Inflammatory macrophage treated with lipopolysaccharide for 4 hours (primary cell): ENCODE measurements around the gene ARHGDIG.
"Not testable (repeated sequence)": the region's sequence is repeated elsewhere in the genome, so short reads cannot be mapped to it uniquely, and the experiment has no call there.

Experiments
- DNase-seq: peaks from one replicate; pipeline ENCODE4 v3.0.0-alpha.2; 2020

ARHGDIG gene

DNA sequence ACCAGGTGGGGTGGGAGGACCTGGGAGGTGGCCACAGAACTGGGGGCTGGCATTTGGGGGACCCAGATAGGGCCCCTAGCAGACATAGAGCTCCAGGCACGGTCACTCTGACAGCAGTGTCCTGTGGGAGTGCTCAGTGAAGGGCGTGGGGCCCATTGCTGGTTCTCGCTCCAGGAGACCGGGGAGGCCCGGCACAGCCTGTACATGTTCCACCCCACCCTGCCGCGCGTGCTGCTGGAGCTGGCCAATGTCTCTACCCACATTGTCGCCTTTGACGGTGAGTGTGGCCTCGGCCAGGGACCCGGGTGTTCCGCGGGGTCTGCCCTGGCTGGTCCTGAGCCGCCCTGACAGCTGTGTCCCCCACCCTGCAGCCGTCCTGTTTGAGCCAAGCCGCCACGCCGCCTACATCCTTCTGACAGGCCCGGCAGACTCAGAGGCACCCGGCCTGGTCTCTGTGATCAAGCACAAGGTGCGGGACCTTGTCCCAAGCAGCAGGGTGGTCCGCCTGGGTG is 15.9 kb upstream of the ARHGDIG start:
- no peak for DNase-seq

DNA sequence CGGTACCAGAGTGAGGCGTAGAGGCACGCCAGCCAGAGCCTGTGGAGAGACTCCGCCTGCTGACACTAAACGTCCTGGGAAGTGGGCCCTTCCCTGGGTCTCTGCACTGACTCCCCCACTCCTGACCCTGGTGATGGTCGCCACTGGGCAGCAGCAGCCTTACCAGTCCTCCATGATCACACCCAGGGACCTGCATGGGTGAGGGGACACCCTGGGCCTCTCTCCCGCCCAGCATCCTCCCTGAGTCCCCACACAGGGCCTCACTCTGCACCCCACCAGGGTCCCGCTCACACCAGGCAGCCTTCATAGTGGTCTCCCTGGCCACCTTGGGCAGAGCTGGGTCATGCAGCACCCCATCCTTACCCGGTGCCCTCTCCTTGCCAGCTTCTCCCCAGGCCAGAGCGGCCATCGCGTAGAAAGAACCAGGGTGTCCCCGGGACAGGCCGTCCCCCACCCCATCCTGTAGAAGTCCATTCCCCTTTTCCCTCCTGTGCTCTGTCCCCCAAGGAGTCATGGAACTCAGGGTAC is 15.3 kb upstream of the ARHGDIG start:
- DNase-seq = no peak

DNA sequence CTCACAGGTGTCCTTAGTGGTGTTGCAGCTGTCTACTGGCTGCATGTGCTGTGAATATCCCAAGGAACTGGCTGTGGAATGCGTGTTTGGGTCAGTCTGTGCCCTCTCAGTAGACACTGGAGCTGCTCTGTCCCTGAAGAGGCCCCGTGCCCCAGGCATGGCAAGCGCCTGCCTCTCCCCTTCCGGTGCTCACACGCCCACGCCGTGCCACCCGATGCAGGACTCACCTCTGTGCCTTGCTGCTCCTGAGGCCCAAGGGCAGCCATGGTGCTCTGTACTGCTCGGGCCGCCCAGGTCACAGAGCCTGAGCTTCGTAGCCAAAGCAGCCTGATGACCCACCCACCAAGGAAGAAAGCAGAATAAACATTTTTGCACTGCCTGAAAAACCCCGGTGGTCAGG is 14.7 kb upstream of the ARHGDIG start:
- no peak for DNase-seq

DNA sequence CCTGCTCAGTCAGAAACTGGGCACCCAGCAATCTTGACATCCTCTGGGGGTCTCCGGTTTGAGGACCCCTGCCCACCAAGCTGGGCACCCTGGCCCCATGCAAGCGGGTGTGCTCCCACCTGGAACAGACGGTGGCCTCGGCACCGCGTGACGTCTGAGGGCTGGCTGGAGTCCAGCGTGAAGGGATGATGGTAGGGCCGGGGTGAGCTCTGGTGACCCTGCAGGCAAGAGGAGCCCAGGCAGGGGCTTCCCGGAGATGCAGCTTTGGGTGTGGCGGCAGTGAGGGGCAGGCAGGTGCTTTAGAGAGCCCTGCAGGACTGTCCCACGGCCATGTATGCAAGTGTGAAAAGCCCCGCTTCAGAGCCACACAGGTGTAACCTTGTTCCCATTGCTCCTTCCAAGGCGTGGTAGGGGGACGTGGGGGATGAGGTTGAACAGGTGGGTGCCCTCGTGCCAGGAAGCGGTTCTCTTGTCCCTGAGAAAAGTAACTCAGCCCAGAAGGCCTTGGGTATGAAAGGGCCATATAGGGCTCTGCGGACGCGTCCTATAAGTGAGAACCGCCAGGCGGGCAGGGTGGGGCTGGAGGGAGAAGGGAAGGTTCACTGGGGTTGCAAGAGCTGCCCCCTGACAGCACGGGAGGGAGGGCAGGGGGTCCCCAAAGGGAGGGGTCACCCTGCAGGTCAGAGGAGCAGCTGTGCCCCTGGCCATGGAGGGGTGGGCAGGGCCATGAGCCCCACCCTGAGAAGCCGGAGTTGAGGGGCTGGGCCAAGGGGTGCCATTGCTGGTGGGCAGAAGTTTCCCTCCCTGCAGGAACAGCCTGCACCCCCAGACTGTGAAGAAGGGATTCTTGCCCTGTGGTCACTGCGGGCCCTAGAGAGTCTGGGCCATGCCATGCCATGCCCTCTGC is 13.9 kb upstream of the ARHGDIG start:
- DNase-seq = no peak

DNA sequence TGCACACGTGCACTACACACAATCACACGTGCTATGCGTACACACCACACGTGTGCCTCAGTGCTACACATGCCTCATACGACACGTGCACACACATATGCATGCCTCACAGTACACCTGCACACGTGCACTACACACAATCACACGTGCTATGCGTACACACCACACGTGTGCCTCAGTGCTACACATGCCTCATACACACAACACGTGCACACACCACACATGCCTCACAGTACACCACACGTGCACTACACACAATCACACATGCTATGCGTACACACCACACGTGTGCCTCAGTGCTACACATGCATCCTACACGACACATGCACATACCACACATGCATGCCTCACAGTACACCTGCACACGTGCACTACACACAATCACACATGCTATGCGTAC is 12.8 kb upstream of the ARHGDIG start:
- DNase-seq = not testable (repeated sequence)

DNA sequence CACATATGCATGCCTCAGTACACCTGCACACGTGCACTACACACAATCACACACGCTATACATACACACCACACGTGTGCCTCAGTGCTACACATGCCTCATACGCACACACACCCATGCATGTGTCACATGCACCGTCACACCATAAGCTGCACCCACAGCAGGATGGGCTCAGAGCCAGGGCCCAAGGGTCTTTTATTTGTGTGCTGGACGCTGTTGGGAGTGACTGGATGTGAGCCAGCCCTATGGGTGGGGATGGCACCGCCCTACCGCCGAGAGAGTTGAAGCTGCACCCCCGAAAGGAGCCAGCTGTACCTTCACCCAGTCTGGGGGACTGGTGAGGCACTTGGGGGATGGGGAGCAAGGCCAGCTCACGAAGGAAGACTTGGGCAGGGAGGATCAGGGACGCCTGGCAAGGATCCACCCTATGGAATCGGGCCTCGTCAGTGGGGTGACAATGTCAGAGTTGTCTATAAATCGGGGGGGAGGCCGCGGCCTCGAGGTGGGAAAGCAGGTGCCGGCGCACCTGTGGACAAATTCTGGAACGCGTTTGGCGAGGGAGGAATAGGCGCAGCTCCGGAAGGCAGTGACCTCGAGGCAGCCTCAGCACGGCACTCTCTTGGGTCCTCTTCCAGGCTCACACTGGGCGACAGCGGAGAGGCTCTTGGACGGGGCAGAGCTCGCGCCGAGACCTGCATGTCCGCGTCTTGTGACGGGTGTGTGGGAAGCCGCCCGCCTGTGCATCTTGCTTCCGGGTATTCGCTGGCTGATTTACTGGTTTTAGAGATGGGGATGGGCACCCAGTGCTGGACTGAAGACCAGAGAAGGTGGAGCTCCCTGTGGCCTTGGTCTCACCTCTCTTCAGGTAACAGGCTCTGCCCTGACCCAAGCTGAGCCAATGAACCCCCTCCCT is 12.0 kb upstream of the ARHGDIG start:
- DNase-seq = no peak

DNA sequence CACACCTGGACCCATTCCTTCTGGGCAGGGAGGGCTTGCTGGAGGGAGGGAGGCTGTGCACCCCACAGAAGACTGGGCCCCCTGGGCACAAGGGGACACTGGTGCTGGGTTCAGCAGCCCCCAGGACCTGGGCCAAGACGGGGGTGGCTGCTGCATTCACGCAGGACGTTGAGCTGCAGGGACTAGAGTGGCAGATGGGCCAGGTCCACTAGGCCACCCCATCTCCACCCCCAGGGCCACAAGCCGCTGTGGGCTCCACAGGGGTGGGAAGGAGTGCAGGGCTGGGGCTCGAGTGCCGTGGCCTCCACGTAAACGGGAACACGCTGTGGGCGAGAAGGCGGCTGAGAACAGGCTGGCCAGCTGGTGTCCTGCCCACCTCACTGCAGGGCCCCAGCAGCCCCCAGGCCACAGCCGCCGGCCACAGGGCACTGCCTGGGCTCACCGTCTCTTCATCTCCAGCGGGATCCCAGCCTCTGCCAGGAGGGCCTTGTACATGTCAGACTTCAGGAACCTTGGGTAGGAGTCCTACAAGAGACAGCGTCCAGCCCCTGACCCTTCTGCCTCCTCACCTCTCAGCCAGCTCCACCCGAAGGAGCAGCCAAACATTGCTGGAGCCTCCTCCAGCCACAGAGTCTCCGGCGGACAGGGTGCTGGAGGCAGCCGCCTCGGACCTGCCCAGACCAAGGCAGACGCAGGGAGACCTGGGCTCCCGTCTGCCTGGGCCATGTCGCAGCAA is 11.2 kb upstream of the ARHGDIG start:
- DNase-seq = no peak

DNA sequence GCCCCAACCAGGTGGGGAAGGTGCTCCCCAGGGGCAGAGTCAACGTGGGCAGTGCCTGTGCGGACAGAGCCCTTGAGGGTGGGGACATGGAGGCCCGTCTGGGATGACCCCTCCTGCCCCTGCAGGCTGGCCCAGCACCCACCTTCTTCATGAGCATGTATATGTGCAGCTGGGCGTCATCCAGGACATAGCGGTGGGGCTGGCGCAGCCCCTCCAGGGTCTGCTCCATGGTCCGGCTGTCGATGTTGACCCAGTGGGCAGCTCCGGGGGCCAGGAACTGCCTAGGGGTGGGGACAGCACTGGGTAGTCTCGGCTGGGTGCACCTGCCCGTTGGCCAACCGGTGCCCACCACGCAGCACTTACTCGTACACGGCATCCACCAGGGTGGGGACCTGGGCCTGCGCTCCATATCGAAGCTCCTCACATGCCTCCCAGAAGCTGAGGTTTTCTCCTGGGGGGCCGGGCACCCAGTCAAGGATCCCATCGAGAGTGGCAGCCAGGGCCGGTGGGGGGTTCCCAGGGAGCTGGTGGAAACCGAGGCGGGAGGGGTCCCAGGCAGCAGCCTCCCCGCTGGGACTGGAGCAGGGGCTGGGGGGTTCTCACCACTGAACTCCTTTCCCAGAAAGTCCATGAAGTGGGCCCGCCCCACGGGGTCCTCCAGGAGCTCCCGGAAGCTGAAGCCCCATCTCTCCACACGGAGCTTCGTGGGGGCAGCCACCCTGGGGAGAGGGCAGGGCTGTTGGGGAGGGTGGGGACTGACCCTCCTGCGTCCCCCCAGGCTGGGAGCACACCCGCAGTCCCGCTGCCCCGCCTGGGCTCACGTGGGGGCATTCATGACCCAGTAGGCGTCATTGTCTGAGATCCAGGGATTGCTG is 9.8 kb upstream of the ARHGDIG start:
- no peak for DNase-seq

DNA sequence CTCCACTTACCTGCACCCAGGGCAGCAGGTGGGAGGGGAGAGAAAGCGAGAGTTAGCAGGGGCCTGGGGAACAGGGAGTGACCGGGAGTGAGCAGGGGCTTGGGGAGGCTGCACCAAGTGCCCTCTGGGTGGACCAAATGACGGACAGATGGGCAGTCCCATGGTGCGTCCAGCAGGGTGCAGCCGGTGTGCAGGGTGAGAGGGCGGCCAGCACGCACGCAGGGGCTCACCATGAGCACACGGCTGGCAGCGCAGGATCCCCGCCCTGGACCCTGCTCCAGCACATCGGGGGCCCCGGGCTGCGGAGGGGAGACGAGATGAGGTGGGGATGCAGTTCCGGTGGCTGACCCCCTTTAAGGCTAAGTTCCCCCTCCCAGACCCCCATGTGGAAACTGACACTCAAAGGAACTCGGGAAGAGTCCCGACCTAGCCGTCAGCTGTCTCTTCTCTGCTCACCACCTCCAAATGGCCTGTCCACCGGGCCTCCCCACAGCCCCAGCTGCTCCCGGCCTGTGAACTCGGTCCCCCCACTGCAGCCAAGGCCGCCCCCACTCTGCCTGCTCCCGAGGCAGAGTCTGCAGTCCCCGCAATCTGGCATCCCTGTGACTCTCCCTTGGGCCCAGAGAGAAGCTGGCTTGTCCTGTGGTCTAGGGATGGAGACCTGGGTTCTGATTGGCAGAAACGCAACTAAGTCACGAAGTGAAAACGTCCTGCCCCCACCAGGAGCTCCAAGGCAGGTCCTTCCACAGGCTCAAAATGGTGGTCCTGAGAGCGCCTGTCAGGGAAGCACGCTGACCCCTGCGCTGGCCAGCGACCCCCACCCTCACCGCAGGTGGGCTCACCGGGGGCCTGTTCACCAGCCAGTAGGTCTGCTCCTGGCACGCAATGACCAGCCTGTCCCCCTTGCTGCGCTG is 7.5 kb upstream of the ARHGDIG start:
- no peak for DNase-seq

DNA sequence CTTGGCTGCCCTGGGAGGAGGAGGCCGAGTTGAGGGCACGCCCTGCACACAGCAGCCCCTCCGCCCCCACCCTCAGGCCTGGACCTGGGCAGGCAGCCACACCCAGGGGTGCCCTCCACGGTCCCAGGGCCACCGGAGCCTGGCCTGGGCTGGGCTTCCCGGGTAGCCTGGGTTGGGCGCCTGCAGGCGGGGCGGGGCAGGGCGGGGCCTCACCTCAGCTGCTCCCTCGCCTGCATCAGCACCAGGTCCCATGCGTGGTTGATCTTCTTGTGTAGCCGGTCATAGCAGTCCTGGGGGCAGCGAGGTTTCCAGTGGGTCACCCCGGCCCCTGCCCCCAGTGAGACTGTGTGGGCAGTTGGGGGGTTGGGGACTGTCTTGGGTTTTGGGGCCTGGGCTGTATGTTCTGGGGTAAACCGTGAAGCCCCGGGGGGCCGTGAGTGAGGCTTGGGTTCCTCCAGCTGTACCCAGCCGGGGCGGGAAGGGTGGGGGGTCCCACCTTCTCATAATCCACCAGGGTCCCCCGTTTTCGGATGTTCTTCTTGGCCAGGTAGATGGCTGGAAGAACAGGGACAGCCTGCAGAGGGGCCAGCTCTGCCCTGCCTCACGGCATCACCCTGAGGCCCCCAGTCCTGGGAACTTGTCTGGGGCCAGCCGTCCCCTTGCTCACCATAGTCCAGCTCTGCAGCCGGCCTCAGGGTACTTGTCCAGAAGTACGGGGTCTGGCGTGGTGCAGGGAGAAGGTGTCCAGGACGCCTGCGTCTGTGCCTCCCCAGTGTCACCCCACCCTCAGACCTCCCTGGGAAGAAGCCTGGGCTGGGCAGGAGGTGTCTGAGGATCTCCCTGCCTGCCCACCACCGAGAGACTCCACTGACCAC is 6.6 kb upstream of the ARHGDIG start:
- DNase-seq = no peak

DNA sequence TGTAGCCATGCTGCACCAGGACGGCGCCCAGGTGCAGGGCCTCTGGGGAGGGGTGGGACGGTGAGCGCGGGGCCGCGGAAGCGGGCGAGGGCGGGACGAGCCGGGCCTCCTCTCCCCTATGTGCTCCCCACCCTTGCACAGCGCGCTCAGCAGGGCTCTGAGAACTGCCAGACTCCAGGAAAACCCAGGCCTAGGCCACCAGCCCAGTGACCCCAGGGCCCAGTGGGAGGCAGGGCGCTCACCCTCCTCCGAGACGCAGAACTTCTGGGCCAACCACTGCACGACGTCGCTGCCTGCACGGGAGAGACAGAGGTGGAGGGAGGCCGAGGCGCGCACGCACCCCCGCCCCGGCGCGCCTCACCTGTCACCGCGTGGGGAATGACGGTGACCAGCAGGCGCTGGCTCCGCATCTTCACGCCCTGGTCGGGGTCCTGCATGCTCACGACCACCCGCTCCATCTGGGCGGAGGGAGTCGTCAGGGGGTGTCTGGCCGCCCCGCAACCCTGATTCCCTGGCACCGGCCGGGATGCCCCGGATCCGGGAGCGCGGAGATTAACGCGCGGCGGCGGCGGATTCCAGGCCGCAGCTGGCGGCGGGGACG is 5.2 kb upstream of the ARHGDIG start:
- no peak for DNase-seq

DNA sequence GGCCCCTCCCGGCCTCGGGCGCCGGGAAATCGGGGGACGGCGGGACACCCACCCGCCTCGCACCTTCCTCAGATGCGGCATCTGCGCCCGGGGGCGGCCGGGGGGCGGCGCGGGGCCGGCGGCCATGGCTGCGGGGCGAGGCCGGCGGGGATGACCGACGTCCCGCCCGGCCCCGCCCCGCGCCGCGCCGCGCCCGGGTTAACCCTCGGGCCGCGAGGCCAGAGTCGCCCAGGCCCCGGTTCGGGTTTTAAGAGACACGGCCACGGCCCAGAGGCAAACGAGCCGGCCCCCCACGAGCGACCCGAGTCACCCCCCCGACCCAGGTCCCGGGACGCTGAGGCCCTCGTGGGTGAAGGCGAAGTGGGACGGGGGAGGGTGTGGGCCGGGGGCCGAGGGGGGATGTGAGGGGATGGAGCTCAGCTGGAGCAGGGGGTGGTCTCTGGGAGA is 4.6 kb upstream of the ARHGDIG start, which contains the start of gene RGS11:
RGS11 (minus strand) TSS at position 159 of the 447 bp plus-strand sequence; CDS start at position 126, 33 bp downstream.
- DNase-seq = no peak

DNA sequence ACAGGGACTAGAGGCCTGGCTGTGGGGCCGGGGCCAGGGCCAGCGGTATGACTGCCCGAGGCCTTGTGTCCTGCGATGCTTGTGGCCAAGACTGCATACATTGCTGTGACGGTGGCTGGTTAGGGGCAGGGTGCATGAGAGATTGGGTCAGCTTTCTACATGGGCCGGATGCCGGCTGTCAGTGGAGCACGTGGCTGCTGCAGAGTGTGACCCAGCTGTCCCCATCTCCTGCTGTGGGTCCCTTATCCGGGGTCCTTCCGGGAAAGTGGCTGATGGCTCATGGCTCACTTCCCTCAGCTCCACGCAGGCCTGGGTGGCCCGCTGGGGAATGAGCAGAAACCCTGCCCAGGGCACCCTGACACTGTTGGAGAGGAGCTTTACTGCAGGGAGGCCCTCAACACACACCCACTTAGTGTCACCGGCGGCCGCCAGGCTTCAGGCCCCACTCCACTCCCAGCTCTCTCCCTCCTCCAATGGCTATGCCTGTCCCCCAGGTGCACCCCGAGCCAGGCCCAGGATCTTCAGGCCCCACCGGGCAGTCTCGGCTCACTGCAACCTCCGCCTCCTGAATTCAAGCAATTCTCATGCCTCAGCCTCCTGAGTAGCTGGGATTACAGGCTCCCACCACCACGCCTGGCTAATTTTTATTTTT is 3.8 kb upstream of the ARHGDIG start:
- DNase-seq = no peak

DNA sequence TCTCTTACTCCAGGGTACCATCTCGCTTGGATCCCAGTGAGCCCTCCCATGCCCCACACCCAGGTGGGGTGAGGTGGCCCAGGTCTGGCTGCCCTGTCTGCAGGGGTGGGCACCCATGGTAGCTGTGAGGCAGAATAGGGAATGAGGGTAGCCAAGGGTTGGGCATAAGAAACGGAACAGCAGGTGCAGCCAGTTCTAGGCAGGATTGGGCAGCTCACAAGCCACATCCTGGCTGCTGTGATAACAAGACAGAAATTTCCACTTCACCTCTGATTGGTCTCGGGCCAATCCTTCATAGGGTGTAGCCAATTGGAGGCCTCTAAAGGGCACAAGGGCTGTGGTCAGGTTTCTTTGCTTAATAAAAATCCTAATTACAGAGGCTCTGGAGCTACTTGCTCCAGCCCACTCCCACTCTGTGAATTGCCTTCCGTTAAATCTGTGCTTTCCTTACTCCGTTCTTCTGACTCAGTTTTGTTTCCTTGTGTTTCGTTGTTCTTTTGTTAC is 1.5 kb upstream of the ARHGDIG start:
- no peak for DNase-seq

DNA sequence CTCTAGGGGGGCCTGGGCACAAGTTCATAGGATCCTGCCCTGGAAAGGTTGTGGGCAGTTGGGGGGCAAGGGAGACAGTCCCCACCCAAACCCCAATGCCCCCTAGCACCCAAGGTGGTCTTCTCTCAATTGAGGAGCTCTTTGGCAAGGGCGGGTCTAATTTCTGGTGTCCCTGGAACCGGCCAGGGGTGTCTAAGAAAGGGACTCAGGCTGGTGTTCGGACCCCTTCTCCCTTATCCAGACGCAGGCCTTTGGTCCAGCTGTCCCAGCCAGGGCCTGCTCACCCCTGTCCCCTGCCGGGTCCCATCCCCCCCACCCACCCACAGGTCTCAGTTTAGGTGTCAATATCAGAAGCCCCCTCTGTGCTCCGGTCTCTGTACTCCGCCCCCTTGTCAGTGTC is 860 bp upstream of the ARHGDIG start:
- DNase-seq = no peak

DNA sequence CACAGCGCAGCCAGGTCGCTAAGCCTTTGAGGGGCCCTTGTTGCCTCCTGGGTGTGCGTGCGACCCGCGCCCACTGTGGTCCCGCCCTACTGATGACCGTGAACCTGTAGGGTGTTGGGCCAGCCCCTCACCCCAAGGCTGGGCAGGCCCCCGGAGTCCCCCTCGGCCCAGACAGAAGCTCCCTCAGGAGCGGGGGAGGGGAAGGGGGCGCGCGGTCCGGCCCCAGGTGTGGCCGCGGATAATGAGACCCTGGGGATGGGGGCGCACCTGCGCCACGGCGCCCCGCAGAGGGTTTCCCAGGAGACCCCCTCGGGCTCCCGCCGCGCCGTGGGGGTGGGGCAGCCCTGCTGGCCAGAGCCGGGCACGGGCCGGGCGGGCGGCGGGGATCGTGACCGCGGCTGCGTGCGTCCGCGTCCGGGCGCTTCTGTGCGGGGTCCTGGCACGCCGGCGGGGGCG is 358 bp upstream of the ARHGDIG start:
- DNase-seq = no peak

DNA sequence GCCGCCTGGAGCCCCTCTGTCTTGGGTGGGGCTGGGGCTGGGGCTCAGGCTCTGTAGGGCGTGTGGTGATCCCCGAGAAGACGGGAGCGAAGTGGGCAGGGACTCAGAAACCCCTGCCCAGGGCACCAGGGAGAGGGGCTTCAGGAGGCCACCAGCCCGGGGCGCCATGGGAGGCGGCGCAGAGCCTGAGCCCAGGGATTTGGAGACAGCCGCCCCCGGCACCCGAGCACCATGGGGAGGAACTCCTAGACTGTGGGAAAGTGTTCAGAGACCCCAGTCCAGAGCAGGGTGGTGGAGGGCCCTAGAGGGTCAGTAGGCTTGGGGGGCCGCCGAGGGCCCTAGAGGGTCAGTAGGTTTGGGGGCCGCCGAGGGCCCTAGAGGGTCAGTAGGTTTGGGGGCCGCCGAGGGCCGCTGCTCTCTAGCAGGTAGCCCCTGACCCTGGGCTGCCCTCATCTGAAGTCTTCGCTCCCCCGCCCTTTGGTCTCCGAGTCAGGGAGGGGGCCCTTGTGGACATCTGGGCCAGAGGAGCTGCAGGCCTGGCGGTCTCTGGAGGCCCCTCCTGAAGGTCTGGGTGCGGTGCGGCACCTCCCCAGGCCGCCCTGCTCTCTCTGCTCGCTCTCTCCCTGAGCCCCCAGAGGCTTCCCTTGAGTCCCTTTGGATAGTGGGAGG is 734 bp downstream of the ARHGDIG start:
- no peak for DNase-seq
